ENCODE results near the gene CHTF8.
"Not testable (repeated sequence)": the region's sequence is repeated elsewhere in the genome, so short reads cannot be mapped to it uniquely, and the experiment has no call there.

CHTF8 gene

GRCh38 chr16:69132424-69133252 lies at the start of gene CHTF8, which contains the start of gene UTP4:
CHTF8 (minus strand) TSS chr16:69132588; CDS start chr16:69121458, 11,130 bp downstream.
UTP4 (plus strand) TSS chr16:69132649; CDS start chr16:69133460, 811 bp downstream.
- DNase-seq = peak; percentile 85

GRCh38 chr16:69180011-69180338 lies 47.6 kb upstream of the CHTF8 start:
- DNase-seq = no peak

- no peak for DNase-seq
Measured at GRCh38 chr16:69179328-69180010, 47.1 kb upstream of the CHTF8 start.

- no peak for DNase-seq
Measured at GRCh38 chr16:69176033-69176800, 43.8 kb upstream of the CHTF8 start.

- DNase-seq = no peak
Measured at GRCh38 chr16:69171325-69172084, 39.1 kb upstream of the CHTF8 start.

GRCh38 chr16:69169607-69170352 lies 37.4 kb upstream of the CHTF8 start:
- DNase-seq = no peak

- DNase-seq = no peak
Measured at GRCh38 chr16:69169051-69169450, 36.7 kb upstream of the CHTF8 start.

- DNase-seq = no peak
Measured at GRCh38 chr16:69166946-69167930, 34.9 kb upstream of the CHTF8 start.

- no peak for DNase-seq
Measured at GRCh38 chr16:69166221-69166833, 33.9 kb upstream of the CHTF8 start.

- DNase-seq = no peak
Measured at GRCh38 chr16:69165584-69165983, 33.2 kb upstream of the CHTF8 start.

GRCh38 chr16:69160192-69160591 lies 27.8 kb upstream of the CHTF8 start:
- no peak for DNase-seq

GRCh38 chr16:69157196-69157595 lies 24.8 kb upstream of the CHTF8 start:
- no peak for DNase-seq

GRCh38 chr16:69150146-69150865 lies 17.9 kb upstream of the CHTF8 start:
- DNase-seq = peak; percentile 76

- DNase-seq = not testable (repeated sequence)
Measured at GRCh38 chr16:69149621-69150020, 17.2 kb upstream of the CHTF8 start.

GRCh38 chr16:69145658-69146057 lies 13.3 kb upstream of the CHTF8 start:
- DNase-seq = no peak

- no peak for DNase-seq
Measured at GRCh38 chr16:69143116-69143515, 10.7 kb upstream of the CHTF8 start.

GRCh38 chr16:69141936-69142335 lies 9.5 kb upstream of the CHTF8 start:
- no peak for DNase-seq

- DNase-seq = no peak
Measured at GRCh38 chr16:69141014-69141413, 8.6 kb upstream of the CHTF8 start.

- DNase-seq = not testable (repeated sequence)
Measured at GRCh38 chr16:69139464-69139863, 7.1 kb upstream of the CHTF8 start.

GRCh38 chr16:69138608-69139007 lies 6.2 kb upstream of the CHTF8 start:
- no peak for DNase-seq
